SK-N-DZ (cell line): ENCODE data around the gene CXCL10.

Source experiments
- DNase-seq: peaks from one replicate; pipeline ENCODE4 v3.0.0-alpha.2; 2015; ENCODE audit warnings: low spot score

Gene CXCL10

GRCh38 chr4:75992462-75992861, 30.8 kb downstream of the CXCL10 start:
- DNase-seq: no peak

DNA sequence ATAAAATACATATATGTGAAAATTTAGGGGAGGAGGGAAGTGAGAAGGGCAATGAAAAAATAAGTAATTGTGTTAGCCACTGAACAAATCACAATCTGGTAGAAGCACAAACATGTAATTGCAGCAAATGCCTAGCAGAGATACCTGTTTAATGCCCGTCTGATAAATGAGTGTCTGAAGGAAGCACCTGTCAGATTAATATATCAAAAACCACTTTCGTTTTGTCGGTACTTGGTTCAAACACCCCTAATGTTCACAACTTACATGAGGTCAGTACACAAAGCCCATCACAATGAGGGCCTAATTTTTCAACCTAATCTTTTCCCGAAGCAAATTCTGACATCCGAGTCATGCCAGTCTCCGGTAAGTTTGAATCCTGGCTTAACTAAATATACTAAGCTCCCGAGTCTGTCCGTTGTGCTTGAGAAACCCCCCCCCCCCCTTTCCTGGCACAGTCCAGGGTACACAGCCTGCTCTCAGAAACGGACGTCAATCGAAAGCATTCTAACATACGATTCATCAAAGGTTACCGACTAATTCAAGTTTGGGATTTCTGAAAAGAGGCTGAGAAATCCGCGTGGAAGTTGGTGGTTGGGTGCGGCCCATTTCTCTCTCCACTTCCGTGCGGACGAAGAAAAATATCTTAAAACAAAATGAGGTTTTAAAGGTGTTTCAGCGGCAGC, 33.3 kb downstream of the CXCL10 start:
- no peak for DNase-seq

GRCh38 chr4:75985116-75985515, 38.2 kb downstream of the CXCL10 start:
- DNase-seq: no peak

- no peak for DNase-seq
Measured at GRCh38 chr4:75980576-75980975, 42.7 kb downstream of the CXCL10 start.

DNA sequence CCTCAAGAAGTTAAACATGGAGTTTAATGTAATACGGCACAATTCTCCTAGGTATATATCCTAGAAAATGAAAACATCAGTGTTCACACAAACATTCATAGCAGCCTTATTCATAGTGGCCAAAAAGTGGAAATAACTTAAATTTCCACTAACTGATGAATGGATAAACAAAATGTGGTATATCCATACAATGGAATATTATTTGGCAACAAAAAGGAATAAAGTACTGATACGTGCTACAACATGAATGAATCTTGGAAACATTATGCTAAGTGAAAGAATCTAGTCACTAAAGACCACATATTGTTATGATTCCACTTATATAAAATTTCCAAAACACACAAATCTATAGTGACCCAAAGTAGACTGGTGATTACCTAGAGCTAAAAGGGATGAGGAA, 47.1 kb downstream of the CXCL10 start:
- no peak for DNase-seq

GRCh38 chr4:75973766-75974165, 49.5 kb downstream of the CXCL10 start:
- no peak for DNase-seq
